HG03066 (cell line): ENCODE data around the gene SNAPC3.
"Not testable (repeated sequence)": the region's sequence is repeated elsewhere in the genome, so short reads cannot be mapped to it uniquely, and the experiment has no call there.

ENCODE experiments used
- ATAC-seq: cut with Tn5 transposase; IDR thresholded peaks from one replicate; pipeline ENCODE4 v1.9.1; 2021; ENCODE audit warnings: low read depth; ENCODE audit not compliant: unreplicated experiment

Gene SNAPC3

GRCh38 chr9:15421990-15422371 is 695 bp upstream of the SNAPC3 start:
- ATAC-seq, result no peak

- ATAC-seq, result peak; percentile 2
Observed at GRCh38 chr9:15423231-15423985, 732 bp downstream of the SNAPC3 start.

DNA sequence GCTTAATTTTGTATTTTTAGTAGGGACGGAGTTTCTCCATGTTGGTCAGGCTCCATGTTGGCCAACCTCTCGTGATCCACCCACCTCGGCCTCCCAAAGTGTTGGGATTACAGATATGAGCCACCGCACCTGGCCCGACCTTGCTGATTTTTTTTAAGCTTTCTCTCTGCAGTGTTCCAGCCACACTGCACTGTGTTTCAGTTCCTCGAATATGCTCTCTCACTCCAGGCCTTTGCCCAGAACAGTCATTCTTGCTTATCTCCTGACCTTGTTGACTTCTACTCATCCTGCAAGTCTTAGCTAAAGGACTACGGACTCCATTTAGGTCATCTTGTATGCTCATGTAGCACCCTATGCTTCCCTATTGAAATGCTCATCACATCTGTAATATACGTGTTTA is 3.3 kb downstream of the SNAPC3 start:
- peak; percentile 38 for ATAC-seq

- not testable (repeated sequence) for ATAC-seq
Observed at GRCh38 chr9:15427702-15428101, 5.0 kb downstream of the SNAPC3 start.

DNA sequence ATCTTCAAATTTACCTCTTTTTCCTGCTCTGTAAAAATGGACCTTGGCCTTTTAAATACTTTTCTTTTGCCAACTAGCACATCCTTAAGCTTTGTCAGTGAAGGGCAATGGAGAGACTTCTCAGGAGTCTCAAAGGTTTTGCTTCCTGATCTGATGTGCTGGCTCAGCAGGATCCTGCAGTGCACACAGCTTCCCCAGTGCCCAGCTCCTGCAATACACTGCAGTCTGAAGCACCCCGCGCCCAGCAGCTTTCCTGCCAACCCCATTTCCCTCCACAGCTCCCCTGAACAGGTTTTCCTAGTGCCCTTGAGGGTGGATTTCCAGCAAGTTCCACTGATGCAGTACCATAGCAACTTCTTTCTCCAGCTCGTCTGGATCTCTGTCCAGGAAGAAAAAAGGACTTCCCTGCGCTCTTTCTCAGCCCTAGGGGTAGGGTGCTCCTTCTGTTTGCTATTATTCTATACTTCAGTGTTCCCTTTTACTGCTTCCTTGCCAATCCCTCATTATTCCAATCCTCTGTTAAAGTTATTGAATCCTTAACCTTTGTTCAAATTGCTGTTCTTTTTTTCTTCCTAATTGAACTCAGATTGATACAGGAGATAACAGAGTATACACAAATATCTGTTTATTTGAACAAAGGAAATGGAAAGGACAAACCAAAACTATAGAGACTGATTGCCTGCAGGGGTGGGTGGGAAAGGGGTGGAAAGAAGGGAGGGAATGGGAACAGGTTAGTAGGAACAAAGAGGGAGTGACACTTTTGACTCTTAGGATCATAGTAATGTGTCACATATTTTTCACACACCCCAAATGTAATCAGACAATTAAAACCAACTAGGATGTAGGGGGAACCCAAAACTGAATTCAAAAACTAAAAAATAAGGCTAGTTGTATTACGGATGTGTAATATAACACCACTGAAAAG is 8.5 kb downstream of the SNAPC3 start:
- no peak for ATAC-seq

DNA sequence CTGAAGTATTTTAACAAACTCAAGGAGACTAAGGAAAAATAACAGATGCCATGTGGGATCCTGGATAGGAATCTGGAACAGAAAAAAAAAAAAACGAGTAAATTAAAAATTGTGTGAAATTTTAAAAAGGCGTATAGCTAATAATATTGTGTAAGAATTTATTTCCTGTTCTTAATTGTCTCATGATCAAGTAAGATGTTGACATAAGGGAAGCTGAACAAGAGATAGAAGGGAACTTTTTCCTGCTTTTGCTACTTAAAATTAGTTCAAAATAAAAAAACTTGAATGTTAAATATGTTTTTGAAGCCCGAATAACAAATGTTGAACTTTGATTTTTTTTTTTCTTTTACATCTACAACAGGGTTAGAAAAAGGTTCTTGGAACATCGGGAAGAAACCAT is 10.5 kb downstream of the SNAPC3 start:
- ATAC-seq, result no peak

GRCh38 chr9:15433661-15434060 is 11.0 kb downstream of the SNAPC3 start:
- peak; percentile 83 for ATAC-seq

GRCh38 chr9:15438891-15439290 is 16.2 kb downstream of the SNAPC3 start:
- no peak for ATAC-seq

DNA sequence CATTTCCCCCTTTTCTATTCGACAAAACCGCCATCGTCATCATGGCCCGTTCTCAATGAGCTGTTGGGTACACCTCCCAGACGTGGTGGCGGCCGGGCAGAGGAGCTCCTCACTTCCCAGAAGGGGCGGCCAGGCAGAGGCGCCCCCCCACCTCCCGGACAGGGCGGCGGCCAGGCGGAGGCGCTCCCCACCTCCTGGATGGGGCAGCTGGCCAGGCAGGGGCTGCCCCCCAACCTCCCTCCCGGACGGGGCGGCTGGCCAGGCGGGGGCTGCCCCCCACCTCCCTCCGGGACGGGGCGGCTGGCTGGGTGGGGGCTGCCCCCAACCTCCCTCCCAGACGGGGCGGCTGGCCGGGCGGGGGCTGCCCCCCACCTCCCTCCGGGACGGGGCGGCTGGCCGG is 19.2 kb downstream of the SNAPC3 start:
- ATAC-seq, result not testable (repeated sequence)

GRCh38 chr9:15442264-15442663 is 19.6 kb downstream of the SNAPC3 start:
- not testable (repeated sequence) for ATAC-seq

GRCh38 chr9:15444141-15444540 is 21.5 kb downstream of the SNAPC3 start:
- no peak for ATAC-seq

DNA sequence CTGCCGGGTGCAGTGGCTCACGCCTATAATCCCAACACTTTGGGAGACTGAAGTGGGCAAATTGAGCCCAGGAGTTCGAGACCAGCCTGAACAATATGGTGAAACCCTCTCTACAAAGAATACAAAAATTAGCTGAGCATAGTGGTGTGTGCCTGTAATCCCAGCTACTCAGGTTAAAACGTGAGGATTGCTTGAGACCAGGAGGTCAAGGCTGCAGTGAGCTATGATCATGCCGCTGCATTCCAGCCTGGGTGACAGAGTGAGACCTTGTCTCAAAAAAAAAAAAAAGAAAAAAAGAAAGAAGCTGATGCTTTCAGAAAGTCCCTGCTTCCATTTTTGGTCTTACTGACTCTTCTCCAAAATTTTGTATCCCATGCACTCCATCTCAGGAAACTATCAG is 31.3 kb downstream of the SNAPC3 start:
- ATAC-seq, result no peak

GRCh38 chr9:15461056-15461455 is 38.4 kb downstream of the SNAPC3 start:
- no peak for ATAC-seq

GRCh38 chr9:15461601-15462000 is 38.9 kb downstream of the SNAPC3 start:
- ATAC-seq, result no peak

- ATAC-seq, result no peak
Observed at GRCh38 chr9:15468145-15468544, 45.5 kb downstream of the SNAPC3 start.

DNA sequence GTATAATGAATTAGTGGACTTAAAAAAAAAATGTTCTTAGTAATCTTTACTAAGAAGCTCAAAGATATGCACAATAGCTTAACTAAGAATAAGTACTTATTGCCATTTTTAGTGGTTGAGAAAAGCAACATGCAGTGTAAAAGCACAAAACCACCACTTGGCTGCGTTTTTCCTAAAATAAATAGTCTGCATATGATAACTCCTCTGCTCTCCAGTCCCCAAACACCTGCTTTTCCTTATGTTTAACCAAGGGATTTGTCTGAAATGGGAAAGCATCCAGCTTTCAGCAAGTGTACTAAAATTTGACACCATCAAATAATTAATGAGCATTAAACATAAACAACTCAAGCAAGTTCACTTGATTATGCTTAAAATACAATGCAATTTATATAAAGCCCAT is 46.7 kb downstream of the SNAPC3 start:
- ATAC-seq, result no peak

GRCh38 chr9:15469862-15470261 is 47.2 kb downstream of the SNAPC3 start:
- ATAC-seq, result no peak

DNA sequence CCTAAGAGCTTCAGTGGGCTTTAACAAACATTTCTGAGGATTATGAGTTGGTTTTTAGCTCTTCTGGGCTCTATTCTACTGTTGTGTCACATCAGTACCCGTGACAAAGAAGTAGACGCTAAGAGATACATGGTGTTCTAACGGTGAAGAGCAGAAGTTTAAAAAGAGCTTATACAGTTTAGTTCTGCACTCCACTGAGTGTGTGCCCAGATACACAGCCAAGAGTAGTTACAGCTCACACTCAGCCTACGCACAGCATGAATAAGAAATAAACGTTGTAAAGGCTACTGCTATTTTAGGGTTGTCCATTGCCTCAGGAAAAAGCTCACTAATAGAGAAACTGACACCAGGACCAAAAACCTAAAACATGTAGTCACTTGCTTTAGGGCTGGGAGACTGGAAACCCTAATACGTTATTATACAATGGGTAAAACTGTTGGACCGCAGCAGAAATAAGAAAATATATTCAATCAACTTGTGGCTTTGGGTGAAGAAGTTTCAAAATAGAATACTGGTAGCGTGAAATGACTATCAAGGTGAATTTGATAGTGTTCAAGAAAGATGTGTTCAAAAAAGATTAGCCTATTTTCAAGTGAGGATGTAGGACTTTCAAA is 53.4 kb downstream of the SNAPC3 start:
- no peak for ATAC-seq

DNA sequence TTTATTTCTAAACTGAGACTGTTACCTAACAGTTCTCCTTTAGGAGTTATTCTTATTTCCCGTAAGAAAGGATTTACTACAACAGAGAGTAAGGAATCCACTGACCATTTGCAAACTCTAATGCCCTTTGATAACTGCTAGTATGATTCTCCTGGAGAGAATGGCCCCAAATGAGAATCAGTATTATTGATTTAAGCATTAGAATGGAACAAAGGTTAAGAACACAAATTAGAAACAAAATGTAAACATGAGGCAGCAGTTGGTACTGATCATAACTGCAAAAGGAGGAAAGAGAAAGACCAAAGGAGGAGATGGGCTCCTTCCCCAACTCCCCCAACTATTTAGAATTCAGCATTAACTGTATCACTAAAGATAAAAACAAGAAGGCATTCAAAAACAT is 57.4 kb downstream of the SNAPC3 start:
- ATAC-seq, result no peak

- no peak for ATAC-seq
Observed at GRCh38 chr9:15482146-15482545, 59.5 kb downstream of the SNAPC3 start.

- no peak for ATAC-seq
Observed at GRCh38 chr9:15484802-15485201, 62.1 kb downstream of the SNAPC3 start.
